Calu3 (cell line): ENCODE results near the gene CDS1. TPM values are rescaled to one million over a fixed set of nuclear protein-coding genes. Genes with fewer than 3 reads are reported as not detected.

Source experiments
- BruUV-seq: library from RNA; stranded (reverse); fragments of 400-500 nt; replicated peaks from 2 replicates; lab custom pipeline; 2021; lab: Mats Ljungman, UMichigan
- CTCF ChIA-PET: fragments of 300-600 bp; sonication (Branson Sonifier 250); formaldehyde crosslinking; loops from one replicate; lab custom pipeline; 2022; ENCODE audit warnings: antibody characterized with exemption; lab: Charles Lee
- DNase-seq: peaks from one replicate; pipeline ENCODE4 v3.0.0; 2022
- H3K27ac Mint-ChIP-seq: one replicate; pipeline ENCODE4 v1.8.0; 2022; ENCODE audit warnings: mixed read lengths; ENCODE audit not compliant: unreplicated experiment
- H3K27me3 Mint-ChIP-seq: one replicate; pipeline ENCODE4 v1.8.0; 2022; ENCODE audit warnings: mixed read lengths; ENCODE audit not compliant: unreplicated experiment
- H3K36me3 Mint-ChIP-seq: one replicate; pipeline ENCODE4 v1.8.0; 2022; ENCODE audit warnings: mild to moderate bottlenecking, moderate library complexity, mixed read lengths; ENCODE audit not compliant: insufficient read depth, unreplicated experiment
- H3K4me1 Mint-ChIP-seq: one replicate; pipeline ENCODE4 v1.8.0; 2022; ENCODE audit warnings: mild to moderate bottlenecking, low read depth, mixed read lengths; ENCODE audit not compliant: unreplicated experiment
- H3K4me3 Mint-ChIP-seq: one replicate; pipeline ENCODE4 v1.8.0; 2022; ENCODE audit warnings: mild to moderate bottlenecking, low read depth, moderate library complexity, mixed read lengths; ENCODE audit not compliant: unreplicated experiment
- H3K9me3 Mint-ChIP-seq: one replicate; pipeline ENCODE4 v1.8.0; 2022; ENCODE audit warnings: low read depth, mixed read lengths; ENCODE audit not compliant: unreplicated experiment
- CTCF ChIP-seq: fragments of 200-600 bp; IDR thresholded peaks from one replicate; pipeline ENCODE4 v1.8.0; 2022; ENCODE audit warnings: antibody characterized with exemption; ENCODE audit not compliant: unreplicated experiment
- intact Hi-C: fragments of 100-400 bp; cut with micrococcal nuclease; formaldehyde crosslinking; loops from one replicate; pipeline ENCODE4 v1.10.0; 2022; ENCODE audit not compliant: unreplicated experiment
- total RNA-seq: library from RNA; stranded (reverse); gene quantifications from 2 replicates; pipeline ENCODE4 v1.2.3, GENCODE V29; 2022

The CDS1 gene
- total RNA-seq, 1 experiment from 2014 or later: 22.4 TPM

DNA sequence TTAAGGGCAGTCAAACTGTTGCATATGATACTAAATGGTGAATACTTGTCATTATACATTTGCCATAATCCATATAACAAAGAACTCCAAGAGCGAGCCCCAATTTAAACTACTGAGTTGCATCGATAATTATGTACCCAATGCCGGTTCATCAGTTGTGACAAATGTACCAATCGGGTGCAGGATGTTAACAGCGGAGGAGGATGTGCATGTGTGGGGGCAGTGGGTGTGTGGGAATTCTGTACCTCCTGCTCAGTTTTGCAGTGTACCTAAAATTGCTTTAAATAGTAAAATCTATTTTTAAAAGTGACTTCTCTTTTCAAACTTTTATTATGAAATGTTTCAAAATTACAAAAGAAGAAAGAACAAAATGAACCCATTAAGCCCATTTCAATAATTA is 20.8 kb upstream of the CDS1 start:
- CTCF ChIA-PET: no interaction called here
- no TSS peak for BruUV-seq
- intact Hi-C loops: no loop called here
- TF ChIP-seq CTCF: no peak
- H3K9me3 Mint-ChIP-seq: no peaks in the 10 kb centered on the region
- no peaks in the 10 kb centered on the region for H3K36me3 Mint-ChIP-seq
- H3K4me3 Mint-ChIP-seq: no peak overlapping the region
- DNase-seq: no peak
- no peaks in the 10 kb centered on the region for H3K27me3 Mint-ChIP-seq
- no peak overlapping the region for H3K27ac Mint-ChIP-seq
- H3K4me1 Mint-ChIP-seq: no peaks in the 10 kb centered on the region

GRCh38 chr4:84563002-84563401 is 19.9 kb upstream of the CDS1 start:
- Mint-ChIP-seq H3K27me3 (no peaks in the 10 kb centered on the region), H3K36me3 (no peaks in the 10 kb centered on the region), H3K27ac (no peak overlapping the region), H3K9me3 (no peaks in the 10 kb centered on the region), H3K4me1 (no peaks in the 10 kb centered on the region), H3K4me3 (no peak overlapping the region)
- DNase-seq: no peak
- BruUV-seq: no TSS peak
- intact Hi-C loops: no loop called here
- CTCF ChIA-PET: no interaction called here
- TF ChIP-seq CTCF: no peak

- CTCF ChIA-PET: no interaction called here
- DNase-seq: no peak
- no peaks in the 10 kb centered on the region for H3K27me3 Mint-ChIP-seq
- TF ChIP-seq CTCF: no peak
- H3K4me3 Mint-ChIP-seq: no peak overlapping the region
- intact Hi-C loops: no loop called here
- H3K27ac Mint-ChIP-seq: no peak overlapping the region
- H3K4me1 Mint-ChIP-seq: no peaks in the 10 kb centered on the region
- H3K36me3 Mint-ChIP-seq: no peaks in the 10 kb centered on the region
- H3K9me3 Mint-ChIP-seq: no peaks in the 10 kb centered on the region
- BruUV-seq: no TSS peak
These were observed 17.0 kb upstream of the CDS1 start for GRCh38 chr4:84565951-84566350.

DNA sequence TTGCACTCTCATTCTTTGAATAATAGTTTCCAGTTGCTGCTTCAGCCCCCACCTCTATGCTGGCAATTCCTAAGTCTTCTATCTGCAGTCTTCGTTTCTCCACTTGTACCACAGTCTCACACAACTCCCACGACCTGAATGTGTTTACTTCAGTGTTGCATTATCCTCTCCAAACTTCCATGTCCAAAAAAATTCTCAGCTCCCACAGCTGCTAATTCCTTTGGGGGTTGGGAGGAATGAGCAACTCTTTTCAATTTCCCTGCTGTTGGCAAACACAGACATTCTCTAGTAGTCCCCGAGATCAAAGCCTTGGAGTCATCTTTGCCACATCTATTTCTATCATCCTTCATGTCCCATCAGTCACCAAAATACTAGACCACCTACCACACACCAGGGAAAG is 14.4 kb upstream of the CDS1 start:
- CTCF ChIA-PET: no interaction called here
- no peak overlapping the region for H3K27ac Mint-ChIP-seq
- H3K36me3 Mint-ChIP-seq: no peaks in the 10 kb centered on the region
- H3K4me1 Mint-ChIP-seq: no peaks in the 10 kb centered on the region
- H3K27me3 Mint-ChIP-seq: no peaks in the 10 kb centered on the region
- no peak overlapping the region for H3K4me3 Mint-ChIP-seq
- no peaks in the 10 kb centered on the region for H3K9me3 Mint-ChIP-seq
- intact Hi-C loops: no loop called here
- BruUV-seq: no TSS peak
- TF ChIP-seq CTCF: no peak
- no peak for DNase-seq
